ENCODE results near the gene HBP1. TPM values are rescaled to one million over a fixed set of nuclear protein-coding genes. Genes with fewer than 3 reads are reported as not detected.
"Not testable (repeated sequence)": the region's sequence is repeated elsewhere in the genome, so short reads cannot be mapped to it uniquely, and the experiment has no call there.

Gene HBP1
- total RNA-seq, 6 donors from 2014 or later, result 55.5 to 113 (median 74.4) TPM

GRCh38 chr7:107138696-107139420, 29.9 kb upstream of the HBP1 start:
- 95 to 96% methylated on average over 6 to 7 of the region's 7 CpGs for WGBS, 2 donors
- no peak overlapping the region for H3K4me3 ChIP-seq
- DNase-seq (no peak), ATAC-seq (ENCODE audit: low FRiP score in 2 of 2) (no peak)
- H3K36me3 ChIP-seq, result no peaks in the 10 kb centered on the region
- no peaks in the 10 kb centered on the region for H3K4me1 ChIP-seq
- no peaks in the 10 kb centered on the region for H3K27me3 ChIP-seq
- TF ChIP-seq POLR2AphosphoS5 (IDR thresholded peaks at IDR 0.05) (no peak), CTCF (IDR thresholded peaks at IDR 0.05) (no peak), POLR2A (IDR thresholded peaks at IDR 0.05) (no peak), EP300 (IDR thresholded peaks at IDR 0.05) (no peak)
- H3K9me3 ChIP-seq, result no peaks in the 10 kb centered on the region
- H3K27ac ChIP-seq, result no peak overlapping the region

- H3K9me3 ChIP-seq; H3K4me1 ChIP-seq; H3K4me3 ChIP-seq; H3K27ac ChIP-seq; H3K27me3 ChIP-seq; DNase-seq; H3K36me3 ChIP-seq; ATAC-seq (ENCODE audit: low FRiP score in 2 of 2): not testable (repeated sequence)
- WGBS, 2 donors, result 83 to 85% methylated on average over 5 of the region's 5 CpGs
Observed at GRCh38 chr7:107143875-107144274, 24.9 kb upstream of the HBP1 start.

- Histone ChIP-seq H3K4me1 (peaks cover 0 to 7% (median 4%) of the 10 kb centered on the region in 4 donors), H3K27me3 (no peaks in the 10 kb centered on the region), H3K27ac (no peak overlapping the region), H3K9me3 (no peaks in the 10 kb centered on the region), H3K36me3 (no peaks in the 10 kb centered on the region), H3K4me3 (no peak overlapping the region)
- DNase-seq (no peak), ATAC-seq (ENCODE audit: low FRiP score in 2 of 2) (no peak)
- TF ChIP-seq POLR2AphosphoS5 (IDR thresholded peaks at IDR 0.05) (no peak), CTCF (IDR thresholded peaks at IDR 0.05) (no peak), EP300 (IDR thresholded peaks at IDR 0.05) (no peak), POLR2A (IDR thresholded peaks at IDR 0.05) (no peak)
- 80 to 86% methylated on average over 4 of the region's 4 CpGs for WGBS, 2 donors
Observed at GRCh38 chr7:107145067-107145838, 23.6 kb upstream of the HBP1 start.

- Histone ChIP-seq H3K4me3 (no peak overlapping the region), H3K27me3 (no peaks in the 10 kb centered on the region), H3K4me1 (peaks cover 0 to 7% (median 4%) of the 10 kb centered on the region in 4 donors), H3K9me3 (no peaks in the 10 kb centered on the region), H3K27ac (no peak overlapping the region), H3K36me3 (no peaks in the 10 kb centered on the region)
- TF ChIP-seq EP300 (IDR thresholded peaks at IDR 0.05), result no peak
- TF ChIP-seq CTCF (IDR thresholded peaks at IDR 0.05), result peak; percentile 26 to 55 (median 48)
- DNase-seq (peak in 1 of 2 donors; percentile 26), ATAC-seq (ENCODE audit: low FRiP score in 2 of 2) (peak in 1 of 2 donors; percentile 83)
- WGBS, 2 donors, result 24 to 28% methylated on average over 3 of the region's 3 CpGs
Observed at GRCh38 chr7:107147464-107148393, 21.1 kb upstream of the HBP1 start.

GRCh38 chr7:107148721-107149120, 20.1 kb upstream of the HBP1 start:
- WGBS, 2 donors, result 90 to 94% methylated on average over 2 of the region's 2 CpGs
- Histone ChIP-seq H3K27ac (no peak overlapping the region), H3K4me1 (peaks cover 0 to 7% (median 4%) of the 10 kb centered on the region in 4 donors), H3K9me3 (no peaks in the 10 kb centered on the region), H3K27me3 (no peaks in the 10 kb centered on the region), H3K4me3 (no peak overlapping the region), H3K36me3 (no peaks in the 10 kb centered on the region)
- DNase-seq, result no peak
- ATAC-seq (ENCODE audit: low FRiP score in 2 of 2), result no peak
- TF ChIP-seq CTCF (IDR thresholded peaks at IDR 0.05), result no peak
- no peak for TF ChIP-seq POLR2AphosphoS5 (IDR thresholded peaks at IDR 0.05)
- no peak for TF ChIP-seq EP300 (IDR thresholded peaks at IDR 0.05)
- no peak for TF ChIP-seq POLR2A (IDR thresholded peaks at IDR 0.05)

All from upper lobe of left lung (tissue), 6 donors.